ENCODE results near the gene GRAMD2B. TPM values are rescaled to one million over a fixed set of nuclear protein-coding genes. Genes with fewer than 3 reads are reported as not detected.
A peak's percentile ranks its signal among the peaks of the same experiment; 100 is the strongest.
"Not testable (repeated sequence)": the region's sequence is repeated elsewhere in the genome, so short reads cannot be mapped to it uniquely, and the experiment has no call there.

Gene GRAMD2B
- total RNA-seq, 1 donor from 2014 or later: 8.9 TPM

GRCh38 chr5:126389179-126389578 lies 34.0 kb upstream of the GRAMD2B start:
- Histone ChIP-seq H3K9me3 (ENCODE audit: control insufficient read depth in 3 of 3, low read length in 3 of 3) (no peaks in the 10 kb centered on the region), H3K9ac (ENCODE audit: low read depth in 1 of 3, low read length in 3 of 3) (peak overlapping the region in 1 of 3 donors; percentile 3), H3K36me3 (ENCODE audit: control insufficient read depth in 3 of 3, insufficient read depth in 3 of 3, low read length in 3 of 3) (no peaks in the 10 kb centered on the region), H3K4me3 (ENCODE audit: low read length in 3 of 3) (no peak overlapping the region), H3K27ac (ENCODE audit: low read depth, low read length) (no peak overlapping the region), H3K4me1 (ENCODE audit: control insufficient read depth in 3 of 3, insufficient read depth in 3 of 3, low read length in 3 of 3) (peaks cover 14 to 20% (median 20%) of the 10 kb centered on the region in 3 donors), H3K27me3 (ENCODE audit: control insufficient read depth in 3 of 3, insufficient read depth in 3 of 3, low read length in 3 of 3) (no peaks in the 10 kb centered on the region)

GRCh38 chr5:126390051-126390450 lies 33.2 kb upstream of the GRAMD2B start:
- no peaks in the 10 kb centered on the region for H3K36me3 ChIP-seq (ENCODE audit: control insufficient read depth in 3 of 3, insufficient read depth in 3 of 3, low read length in 3 of 3)
- H3K9ac ChIP-seq (ENCODE audit: low read depth in 1 of 3, low read length in 3 of 3): no peak overlapping the region
- H3K4me3 ChIP-seq (ENCODE audit: low read length in 3 of 3): no peak overlapping the region
- no peak overlapping the region for H3K27ac ChIP-seq (ENCODE audit: low read depth, low read length)
- peaks cover 6 to 12% (median 11%) of the 10 kb centered on the region in 3 donors for H3K4me1 ChIP-seq (ENCODE audit: control insufficient read depth in 3 of 3, insufficient read depth in 3 of 3, low read length in 3 of 3)
- no peaks in the 10 kb centered on the region for H3K9me3 ChIP-seq (ENCODE audit: control insufficient read depth in 3 of 3, low read length in 3 of 3)
- no peaks in the 10 kb centered on the region for H3K27me3 ChIP-seq (ENCODE audit: control insufficient read depth in 3 of 3, insufficient read depth in 3 of 3, low read length in 3 of 3)

GRCh38 chr5:126391386-126391785 lies 31.8 kb upstream of the GRAMD2B start:
- H3K9me3 ChIP-seq (ENCODE audit: control insufficient read depth in 3 of 3, low read length in 3 of 3): no peaks in the 10 kb centered on the region
- H3K4me3 ChIP-seq (ENCODE audit: low read length in 3 of 3): no peak overlapping the region
- no peak overlapping the region for H3K9ac ChIP-seq (ENCODE audit: low read depth in 1 of 3, low read length in 3 of 3)
- H3K27me3 ChIP-seq (ENCODE audit: control insufficient read depth in 3 of 3, insufficient read depth in 3 of 3, low read length in 3 of 3): no peaks in the 10 kb centered on the region
- H3K27ac ChIP-seq (ENCODE audit: low read depth, low read length): no peak overlapping the region
- peaks cover under 1 to 2% (median 1%) of the 10 kb centered on the region in 3 donors for H3K4me1 ChIP-seq (ENCODE audit: control insufficient read depth in 3 of 3, insufficient read depth in 3 of 3, low read length in 3 of 3)
- H3K36me3 ChIP-seq (ENCODE audit: control insufficient read depth in 3 of 3, insufficient read depth in 3 of 3, low read length in 3 of 3): no peaks in the 10 kb centered on the region

GRCh38 chr5:126394211-126394788 lies 28.9 kb upstream of the GRAMD2B start:
- Histone ChIP-seq H3K27me3 (ENCODE audit: control insufficient read depth in 3 of 3, insufficient read depth in 3 of 3, low read length in 3 of 3) (no peaks in the 10 kb centered on the region), H3K27ac (ENCODE audit: low read depth, low read length) (no peak overlapping the region), H3K4me1 (ENCODE audit: control insufficient read depth in 3 of 3, insufficient read depth in 3 of 3, low read length in 3 of 3) (no peaks in the 10 kb centered on the region), H3K36me3 (ENCODE audit: control insufficient read depth in 3 of 3, insufficient read depth in 3 of 3, low read length in 3 of 3) (no peaks in the 10 kb centered on the region), H3K9me3 (ENCODE audit: control insufficient read depth in 3 of 3, low read length in 3 of 3) (peaks cover 0 to 1% (median 0%) of the 10 kb centered on the region in 3 donors), H3K4me3 (ENCODE audit: low read length in 3 of 3) (no peak overlapping the region), H3K9ac (ENCODE audit: low read depth in 1 of 3, low read length in 3 of 3) (no peak overlapping the region)

GRCh38 chr5:126395198-126395597 lies 28.0 kb upstream of the GRAMD2B start:
- peaks cover 0 to 6% (median 5%) of the 10 kb centered on the region in 3 donors for H3K9me3 ChIP-seq (ENCODE audit: control insufficient read depth in 3 of 3, low read length in 3 of 3)
- no peak overlapping the region for H3K9ac ChIP-seq (ENCODE audit: low read depth in 1 of 3, low read length in 3 of 3)
- H3K36me3 ChIP-seq (ENCODE audit: control insufficient read depth in 3 of 3, insufficient read depth in 3 of 3, low read length in 3 of 3): no peaks in the 10 kb centered on the region
- no peak overlapping the region for H3K4me3 ChIP-seq (ENCODE audit: low read length in 3 of 3)
- H3K27ac ChIP-seq (ENCODE audit: low read depth, low read length): no peak overlapping the region
- H3K4me1 ChIP-seq (ENCODE audit: control insufficient read depth in 3 of 3, insufficient read depth in 3 of 3, low read length in 3 of 3): no peaks in the 10 kb centered on the region
- no peaks in the 10 kb centered on the region for H3K27me3 ChIP-seq (ENCODE audit: control insufficient read depth in 3 of 3, insufficient read depth in 3 of 3, low read length in 3 of 3)

GRCh38 chr5:126395605-126396004 lies 27.6 kb upstream of the GRAMD2B start:
- no peaks in the 10 kb centered on the region for H3K27me3 ChIP-seq (ENCODE audit: control insufficient read depth in 3 of 3, insufficient read depth in 3 of 3, low read length in 3 of 3)
- H3K9ac ChIP-seq (ENCODE audit: low read depth in 1 of 3, low read length in 3 of 3): no peak overlapping the region
- peaks cover 0 to 6% (median 5%) of the 10 kb centered on the region in 3 donors for H3K9me3 ChIP-seq (ENCODE audit: control insufficient read depth in 3 of 3, low read length in 3 of 3)
- no peak overlapping the region for H3K27ac ChIP-seq (ENCODE audit: low read depth, low read length)
- no peaks in the 10 kb centered on the region for H3K36me3 ChIP-seq (ENCODE audit: control insufficient read depth in 3 of 3, insufficient read depth in 3 of 3, low read length in 3 of 3)
- H3K4me1 ChIP-seq (ENCODE audit: control insufficient read depth in 3 of 3, insufficient read depth in 3 of 3, low read length in 3 of 3): no peaks in the 10 kb centered on the region
- H3K4me3 ChIP-seq (ENCODE audit: low read length in 3 of 3): no peak overlapping the region

- not testable (repeated sequence) for H3K4me1 ChIP-seq (ENCODE audit: control insufficient read depth in 3 of 3, insufficient read depth in 3 of 3, low read length in 3 of 3); H3K36me3 ChIP-seq (ENCODE audit: control insufficient read depth in 3 of 3, insufficient read depth in 3 of 3, low read length in 3 of 3); H3K27ac ChIP-seq (ENCODE audit: low read depth, low read length); H3K9me3 ChIP-seq (ENCODE audit: control insufficient read depth in 3 of 3, low read length in 3 of 3); H3K4me3 ChIP-seq (ENCODE audit: low read length in 3 of 3); H3K9ac ChIP-seq (ENCODE audit: low read depth in 1 of 3, low read length in 3 of 3); H3K27me3 ChIP-seq (ENCODE audit: control insufficient read depth in 3 of 3, insufficient read depth in 3 of 3, low read length in 3 of 3)
These were observed 26.5 kb upstream of the GRAMD2B start for GRCh38 chr5:126396721-126397120.

- no peaks in the 10 kb centered on the region for H3K36me3 ChIP-seq (ENCODE audit: control insufficient read depth in 3 of 3, insufficient read depth in 3 of 3, low read length in 3 of 3)
- no peak overlapping the region for H3K4me3 ChIP-seq (ENCODE audit: low read length in 3 of 3)
- H3K27me3 ChIP-seq (ENCODE audit: control insufficient read depth in 3 of 3, insufficient read depth in 3 of 3, low read length in 3 of 3): no peaks in the 10 kb centered on the region
- H3K4me1 ChIP-seq (ENCODE audit: control insufficient read depth in 3 of 3, insufficient read depth in 3 of 3, low read length in 3 of 3): peaks cover 0 to 8% (median 6%) of the 10 kb centered on the region in 3 donors
- peaks cover 0 to 6% (median 5%) of the 10 kb centered on the region in 3 donors for H3K9me3 ChIP-seq (ENCODE audit: control insufficient read depth in 3 of 3, low read length in 3 of 3)
- no peak overlapping the region for H3K9ac ChIP-seq (ENCODE audit: low read depth in 1 of 3, low read length in 3 of 3)
- no peak overlapping the region for H3K27ac ChIP-seq (ENCODE audit: low read depth, low read length)
These were observed 24.4 kb upstream of the GRAMD2B start for GRCh38 chr5:126398791-126399190.

- Histone ChIP-seq H3K36me3 (ENCODE audit: control insufficient read depth in 3 of 3, insufficient read depth in 3 of 3, low read length in 3 of 3) (no peaks in the 10 kb centered on the region), H3K27ac (ENCODE audit: low read depth, low read length) (no peak overlapping the region), H3K27me3 (ENCODE audit: control insufficient read depth in 3 of 3, insufficient read depth in 3 of 3, low read length in 3 of 3) (no peaks in the 10 kb centered on the region), H3K9ac (ENCODE audit: low read depth in 1 of 3, low read length in 3 of 3) (no peak overlapping the region), H3K4me3 (ENCODE audit: low read length in 3 of 3) (no peak overlapping the region), H3K4me1 (ENCODE audit: control insufficient read depth in 3 of 3, insufficient read depth in 3 of 3, low read length in 3 of 3) (peaks cover 0 to 8% (median 6%) of the 10 kb centered on the region in 3 donors), H3K9me3 (ENCODE audit: control insufficient read depth in 3 of 3, low read length in 3 of 3) (peaks cover 0 to 6% (median 5%) of the 10 kb centered on the region in 3 donors)
These were observed 22.5 kb upstream of the GRAMD2B start for GRCh38 chr5:126400621-126401251.
